IMR-90 (cell line): ENCODE measurements around the gene CIAO3. TPM values are rescaled to one million over a fixed set of nuclear protein-coding genes. Genes with fewer than 3 reads are reported as not detected.

Source experiments
- ATAC-seq: fragments of 200-7000 bp; cut with Tn5 transposase; 2 replicates; pipeline ENCODE4 v1.9.1; 2020; ENCODE audit warnings: low read depth, mild to moderate bottlenecking, moderate library complexity
- BruUV-seq: library from RNA; stranded (reverse); fragments of 400-500 nt; replicated peaks from 2 replicates; lab custom pipeline; 2021; lab: Mats Ljungman, UMichigan
- CTCF ChIA-PET: fragments of 300-600 bp; formaldehyde crosslinking; extraction: SDS; loops from one replicate; lab custom pipeline; 2021; ENCODE audit warnings: antibody characterized with exemption; lab: Yijun Ruan, JAX
- POLR2A ChIA-PET: fragments of 300-600 bp; sonication (Branson Sonifier 250); formaldehyde crosslinking; loops from one replicate; lab custom pipeline; 2022; ENCODE audit warnings: antibody characterized with exemption; ENCODE audit not compliant: unreplicated experiment; lab: Charles Lee
- DNase-seq: peaks from one replicate; pipeline ENCODE4 v3.0.0; 2013
- H2AFZ ChIP-seq: replicated peaks from 2 replicates; pipeline ENCODE3; 2013; ENCODE audit warnings: low read length, mild to moderate bottlenecking; ENCODE audit not compliant: poor library complexity
- H2AK5ac ChIP-seq: 2 replicates; pipeline ENCODE4 v1.6.1; 2013; ENCODE audit warnings: low read depth, low read length, inconsistent platforms
- H2AK9ac ChIP-seq: replicated peaks from 2 replicates; pipeline ENCODE3; 2013; ENCODE audit warnings: mild to moderate bottlenecking, low read depth, low read length, moderate library complexity; ENCODE audit not compliant: poor library complexity
- H2BK120ac ChIP-seq: 2 replicates; pipeline ENCODE4 v1.6.1; 2013; ENCODE audit warnings: low read depth, low read length, inconsistent platforms
- H2BK15ac ChIP-seq: 3 replicates; pipeline ENCODE4 v1.6.1; 2013; ENCODE audit warnings: low read depth, low read length, inconsistent platforms
- H2BK20ac ChIP-seq: 2 replicates; pipeline ENCODE4 v1.6.1; 2013; ENCODE audit warnings: low read depth, mild to moderate bottlenecking, inconsistent platforms, low read length, moderate library complexity
- H2BK5ac ChIP-seq: 2 replicates; pipeline ENCODE4 v1.6.1; 2013; ENCODE audit warnings: mild to moderate bottlenecking, low read depth, low read length, inconsistent platforms; ENCODE audit not compliant: poor library complexity, severe bottlenecking
- H3K14ac ChIP-seq: replicated peaks from 2 replicates; pipeline ENCODE4 v1.6.1; 2013; ENCODE audit warnings: low read depth, low read length, inconsistent platforms
- H3K18ac ChIP-seq: 2 replicates; pipeline ENCODE4 v1.6.1; 2013; ENCODE audit warnings: low read depth, low read length, control low read depth
- H3K23ac ChIP-seq: 2 replicates; pipeline ENCODE4 v1.6.1; 2013; ENCODE audit warnings: low read depth, low read length, inconsistent platforms
- H3K27ac ChIP-seq: 2 replicates; pipeline ENCODE4 v1.5.1; 2013; ENCODE audit warnings: mild to moderate bottlenecking, control low read depth, low read length; ENCODE audit not compliant: insufficient read depth
- H3K27me3 ChIP-seq: 2 replicates; pipeline ENCODE4 v1.6.1; 2013; ENCODE audit warnings: low read length; ENCODE audit not compliant: control insufficient read depth, insufficient read depth
- H3K36me3 ChIP-seq: 2 replicates; pipeline ENCODE4 v1.6.1; 2013; ENCODE audit warnings: low read length, mixed read lengths; ENCODE audit not compliant: control insufficient read depth, insufficient read depth
- H3K4ac ChIP-seq: 2 replicates; pipeline ENCODE4 v1.6.1; 2013; ENCODE audit warnings: low read depth, low read length, inconsistent platforms
- H3K4me1 ChIP-seq: 2 replicates; pipeline ENCODE4 v1.6.1; 2013; ENCODE audit warnings: low read length, mixed read lengths; ENCODE audit not compliant: control insufficient read depth, insufficient read depth
- H3K4me2 ChIP-seq: 2 replicates; pipeline ENCODE4 v1.6.1; 2013; ENCODE audit warnings: low read depth, mild to moderate bottlenecking, control low read depth, low read length, moderate library complexity
- H3K4me3 ChIP-seq: 2 replicates; pipeline ENCODE4 v1.5.1; 2013; ENCODE audit warnings: low read depth, mild to moderate bottlenecking, control low read depth, low read length, moderate library complexity; ENCODE audit not compliant: insufficient read depth
- H3K56ac ChIP-seq: 2 replicates; pipeline ENCODE4 v1.6.1; 2013; ENCODE audit warnings: low read length, inconsistent platforms; ENCODE audit not compliant: insufficient read depth; ENCODE audit errors: extremely low read depth
- H3K79me1 ChIP-seq, 2 experiments: 2 replicates each; pipeline ENCODE4 v1.6.1; 2013; ENCODE audit warnings: low read length in 2 of 2, inconsistent platforms in 1 of 2, low read depth in 1 of 2
- H3K9ac ChIP-seq: 2 replicates; pipeline ENCODE4 v1.6.1; 2013; ENCODE audit warnings: low read depth, low read length, control low read depth
- H3K9me1 ChIP-seq: 2 replicates; pipeline ENCODE4 v1.6.1; 2013; ENCODE audit warnings: low read length, inconsistent platforms; ENCODE audit not compliant: insufficient read depth
- H3K9me3 ChIP-seq: 2 replicates; pipeline ENCODE4 v1.6.1; 2013; ENCODE audit warnings: low read length; ENCODE audit not compliant: control insufficient read depth, insufficient read depth
- H4K20me1 ChIP-seq: 2 replicates; pipeline ENCODE4 v1.6.1; 2013; ENCODE audit warnings: low read length, inconsistent platforms; ENCODE audit not compliant: insufficient read depth
- H4K5ac ChIP-seq: 2 replicates; pipeline ENCODE4 v1.6.1; 2013; ENCODE audit warnings: mild to moderate bottlenecking, low read depth, low read length, control low read depth
- H4K8ac ChIP-seq, 2 experiments: 2 replicates each; pipeline ENCODE4 v1.6.1; 2013; ENCODE audit warnings: low read depth in 2 of 2, low read length in 2 of 2, control low read depth in 1 of 2, inconsistent platforms in 1 of 2
- H4K91ac ChIP-seq: 2 replicates; pipeline ENCODE4 v1.6.1; 2013; ENCODE audit warnings: low read depth, low read length, inconsistent platforms; ENCODE audit not compliant: insufficient read depth
- BHLHE40 ChIP-seq: fragments of 150-350 bp; IDR thresholded peaks from 2 replicates; pipeline ENCODE4 v1.6.1; 2016; ENCODE audit warnings: mild to moderate bottlenecking, low read depth, low read length
- CEBPB ChIP-seq: IDR thresholded peaks from 2 replicates; pipeline ENCODE4 v1.6.1; 2012; ENCODE audit warnings: low read depth, low read length, improper control_type of control experiment
- CHD1 ChIP-seq: IDR thresholded peaks from 2 replicates; pipeline ENCODE4 v1.6.1; 2012; ENCODE audit warnings: low read depth, low read length, improper control_type of control experiment
- FOS ChIP-seq: fragments of 150-350 bp; IDR thresholded peaks from 2 replicates; pipeline ENCODE4 v1.6.1; 2016; ENCODE audit warnings: low read depth, low read length
- MAFK ChIP-seq: IDR thresholded peaks from 2 replicates; pipeline ENCODE4 v1.6.1; 2012; ENCODE audit warnings: low read depth, low read length, improper control_type of control experiment
- MAZ ChIP-seq: IDR thresholded peaks from 2 replicates; pipeline ENCODE4 v1.6.1; 2012; ENCODE audit warnings: low read depth, mild to moderate bottlenecking, low read length, improper control_type of control experiment, moderate library complexity, borderline replicate concordance
- MXI1 ChIP-seq: IDR thresholded peaks from 2 replicates; pipeline ENCODE4 v1.6.1; 2012; ENCODE audit warnings: low read depth, mild to moderate bottlenecking, low read length, moderate library complexity, borderline replicate concordance
- NFE2L2 ChIP-seq: fragments of 150-350 bp; IDR thresholded peaks from 2 replicates; pipeline ENCODE4 v1.6.1; 2016; ENCODE audit warnings: low read depth, mild to moderate bottlenecking, low read length
- POLR2A ChIP-seq: IDR thresholded peaks from 2 replicates; pipeline ENCODE4 v1.6.1; 2012; ENCODE audit warnings: mild to moderate bottlenecking, low read depth, low read length
- RAD21 ChIP-seq: IDR thresholded peaks from 2 replicates; pipeline ENCODE4 v1.6.1; 2012; ENCODE audit warnings: low read length, improper control_type of control experiment
- RCOR1 ChIP-seq: IDR thresholded peaks from 2 replicates; pipeline ENCODE4 v1.6.1; 2012; ENCODE audit warnings: mild to moderate bottlenecking, low read length, improper control_type of control experiment; ENCODE audit not compliant: insufficient replicate concordance
- RFX5 ChIP-seq: IDR thresholded peaks from 2 replicates; pipeline ENCODE4 v1.8.0; 2012; ENCODE audit warnings: low read depth, mild to moderate bottlenecking, low read length, moderate library complexity
- SMC3 ChIP-seq: fragments of 150-350 bp; IDR thresholded peaks from 2 replicates; pipeline ENCODE4 v1.6.1; 2016; ENCODE audit warnings: low read depth, mild to moderate bottlenecking, antibody characterized with exemption, low read length, moderate library complexity
- WGBS, 2 experiments: methylation state at CpG; one replicate each; pipeline versions ENCODE4 v1.1.5 to v1.1.7; 2013; ENCODE audit warnings: missing lambda C conversion rate in 2 of 2; ENCODE audit not compliant: insufficient read length in 1 of 2; ENCODE audit errors: extremely low coverage in 2 of 2; 5-methylcytosine and 5-hydroxymethylcytosine counted together
- dilution Hi-C: fragments of 300-500 bp; cut with HindIII; formaldehyde crosslinking; loops from one replicate; pipeline ENCODE4 v1.14.3; 2018; ENCODE audit warnings: low sequenced_read_pairs; ENCODE audit not compliant: unreplicated experiment
- in situ Hi-C: fragments of 300-500 bp; cut with MboI; formaldehyde crosslinking; loops from 3 replicates; pipeline ENCODE4 v1.14.3; 2019; ENCODE audit warnings: low sequenced_read_pairs, inconsistent platforms, mixed read lengths
- intact Hi-C: fragments of 100-400 bp; cut with micrococcal nuclease; formaldehyde crosslinking; loops from 2 replicates; pipeline ENCODE4 v1.10.0; 2022
- polyA plus RNA-seq, 3 experiments: library from polyadenylated mRNA; depleted of rRNA; stranded (reverse); fragments of >200 nt; gene quantifications; 2 replicates each; pipeline ENCODE4 v1.2.3, GENCODE V29; 2012; ENCODE audit warnings: low replicate concordance in 1 of 3
- total RNA-seq: library from RNA; depleted of rRNA; stranded (reverse); fragments of >200 nt; gene quantifications from 2 replicates; pipeline ENCODE4 v1.2.3, GENCODE V29; 2012
- TF ChIP-seq, protein P1 (sequence below): conservative IDR thresholded peaks from 2 replicates; pipeline ENCODE4 v1.5.1; 2012; ENCODE audit warnings: mild to moderate bottlenecking, low read depth, low read length, improper control_type of control experiment
- TF ChIP-seq, protein P2 (sequence below): fragments of 150-350 bp; IDR thresholded peaks from 2 replicates; pipeline ENCODE4 v1.6.1; 2016; ENCODE audit warnings: low read depth, mild to moderate bottlenecking, low read length, moderate library complexity, borderline replicate concordance
- TF ChIP-seq, protein P3 (sequence below): fragments of 150-350 bp; IDR thresholded peaks from 2 replicates; pipeline ENCODE4 v1.6.1; 2017; ENCODE audit warnings: mild to moderate bottlenecking, antibody characterized with exemption, low read length, low read depth

CIAO3 gene
- total and polyA plus RNA-seq, 2 of the 4 experiments (the other 2 are of a cell fraction): 17.0 to 20.2 TPM

DNA sequence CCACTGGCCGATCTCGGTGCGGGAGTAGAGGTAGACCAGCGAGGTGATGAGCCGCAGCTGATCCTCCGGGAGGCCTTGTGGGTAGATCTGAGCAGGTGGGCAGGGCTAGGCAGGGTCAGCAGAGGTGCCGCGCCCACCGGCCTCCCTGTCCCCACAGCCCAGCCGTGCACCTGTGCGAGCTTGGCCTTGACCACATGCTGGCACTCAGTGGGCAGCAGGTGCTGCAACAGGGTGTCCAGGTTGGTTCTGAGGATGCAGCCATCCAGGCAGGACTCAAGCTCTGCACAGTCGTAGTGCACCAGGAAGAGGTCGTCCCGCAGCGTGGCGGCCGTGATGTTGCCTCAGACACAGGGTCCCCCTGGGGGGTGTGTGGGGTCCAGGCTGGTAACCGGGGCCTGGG lies 32.2 kb upstream of the CIAO3 start:
- no peak overlapping the region for H3K4me2 ChIP-seq
- H3K18ac ChIP-seq: no peak overlapping the region

More for the DNA sequence above, 32.2 kb upstream of the CIAO3 start:
- Histone ChIP-seq H3K4ac (no peak overlapping the region), H3K79me1 (no peaks in the 10 kb centered on the region), H2BK15ac (no peak overlapping the region), H4K20me1 (no peaks in the 10 kb centered on the region), H3K27ac (no peak overlapping the region), H3K36me3 (no peaks in the 10 kb centered on the region), H4K5ac (no peak overlapping the region), H2AK5ac (no peak overlapping the region), H3K27me3 (no peaks in the 10 kb centered on the region), H2BK20ac (no peak overlapping the region), H3K4me1 (no peaks in the 10 kb centered on the region), H3K4me3 (no peak overlapping the region), H3K9me1 (no peaks in the 10 kb centered on the region), H3K9me3 (no peaks in the 10 kb centered on the region), H2BK120ac (no peak overlapping the region), H3K23ac (no peak overlapping the region), H2AK9ac (peak overlapping the region; percentile 13), H3K9ac (no peak overlapping the region), H2AFZ (no peak overlapping the region), H2BK5ac (no peak overlapping the region), H3K56ac (no peak overlapping the region), H4K8ac (no peak overlapping the region), H3K14ac (no peak overlapping the region), H4K91ac (no peak overlapping the region)
- TF ChIP-seq MAZ (no peak), RCOR1 (no peak), MXI1 (no peak), CHD1 (no peak), SMC3 (no peak), BHLHE40 (no peak), RAD21 (no peak), MAFK (no peak), CEBPB (no peak), NFE2L2 (no peak), RFX5 (no peak), POLR2A (no peak), FOS (no peak)
- TF ChIP-seq, protein P1, sequence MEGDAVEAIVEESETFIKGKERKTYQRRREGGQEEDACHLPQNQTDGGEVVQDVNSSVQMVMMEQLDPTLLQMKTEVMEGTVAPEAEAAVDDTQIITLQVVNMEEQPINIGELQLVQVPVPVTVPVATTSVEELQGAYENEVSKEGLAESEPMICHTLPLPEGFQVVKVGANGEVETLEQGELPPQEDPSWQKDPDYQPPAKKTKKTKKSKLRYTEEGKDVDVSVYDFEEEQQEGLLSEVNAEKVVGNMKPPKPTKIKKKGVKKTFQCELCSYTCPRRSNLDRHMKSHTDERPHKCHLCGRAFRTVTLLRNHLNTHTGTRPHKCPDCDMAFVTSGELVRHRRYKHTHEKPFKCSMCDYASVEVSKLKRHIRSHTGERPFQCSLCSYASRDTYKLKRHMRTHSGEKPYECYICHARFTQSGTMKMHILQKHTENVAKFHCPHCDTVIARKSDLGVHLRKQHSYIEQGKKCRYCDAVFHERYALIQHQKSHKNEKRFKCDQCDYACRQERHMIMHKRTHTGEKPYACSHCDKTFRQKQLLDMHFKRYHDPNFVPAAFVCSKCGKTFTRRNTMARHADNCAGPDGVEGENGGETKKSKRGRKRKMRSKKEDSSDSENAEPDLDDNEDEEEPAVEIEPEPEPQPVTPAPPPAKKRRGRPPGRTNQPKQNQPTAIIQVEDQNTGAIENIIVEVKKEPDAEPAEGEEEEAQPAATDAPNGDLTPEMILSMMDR: no peak
- TF ChIP-seq, protein P2, sequence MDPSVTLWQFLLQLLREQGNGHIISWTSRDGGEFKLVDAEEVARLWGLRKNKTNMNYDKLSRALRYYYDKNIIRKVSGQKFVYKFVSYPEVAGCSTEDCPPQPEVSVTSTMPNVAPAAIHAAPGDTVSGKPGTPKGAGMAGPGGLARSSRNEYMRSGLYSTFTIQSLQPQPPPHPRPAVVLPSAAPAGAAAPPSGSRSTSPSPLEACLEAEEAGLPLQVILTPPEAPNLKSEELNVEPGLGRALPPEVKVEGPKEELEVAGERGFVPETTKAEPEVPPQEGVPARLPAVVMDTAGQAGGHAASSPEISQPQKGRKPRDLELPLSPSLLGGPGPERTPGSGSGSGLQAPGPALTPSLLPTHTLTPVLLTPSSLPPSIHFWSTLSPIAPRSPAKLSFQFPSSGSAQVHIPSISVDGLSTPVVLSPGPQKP: no peak
- TF ChIP-seq, protein P3, sequence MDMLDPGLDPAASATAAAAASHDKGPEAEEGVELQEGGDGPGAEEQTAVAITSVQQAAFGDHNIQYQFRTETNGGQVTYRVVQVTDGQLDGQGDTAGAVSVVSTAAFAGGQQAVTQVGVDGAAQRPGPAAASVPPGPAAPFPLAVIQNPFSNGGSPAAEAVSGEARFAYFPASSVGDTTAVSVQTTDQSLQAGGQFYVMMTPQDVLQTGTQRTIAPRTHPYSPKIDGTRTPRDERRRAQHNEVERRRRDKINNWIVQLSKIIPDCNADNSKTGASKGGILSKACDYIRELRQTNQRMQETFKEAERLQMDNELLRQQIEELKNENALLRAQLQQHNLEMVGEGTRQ: no peak
- ChIA-PET CTCF (no interaction called here), POLR2A (no interaction called here)
- no TSS peak for BruUV-seq
- DNase-seq: no peak
- dilution Hi-C loops (no loop called here), intact Hi-C loops (no loop called here), in situ Hi-C loops (no loop called here)
- no peak for ATAC-seq
- 80% methylated on average over 3 of the region's 18 CpGs; no CpG with 5 or more reads in 1 of the 2 experiments for WGBS, 2 experiments
